SK-N-MC (cell line): ENCODE measurements around the gene IGSF23.

ENCODE experiments used
- EZH2 ChIP-seq: fragments of 200-600 bp; sonication (generic); IDR thresholded peaks from one replicate; pipeline ENCODE4 v1.6.1; 2017; ENCODE audit warnings: antibody characterized with exemption
- FOXP2 ChIP-seq: optimal IDR thresholded peaks from 2 replicates; pipeline ENCODE3; 2011; ENCODE audit warnings: mild to moderate bottlenecking, moderate library complexity; ENCODE audit not compliant: insufficient read depth; ENCODE audit errors: extremely low read length, control extremely low read depth
- POLR2AphosphoS5 ChIP-seq: IDR thresholded peaks from 2 replicates; pipeline ENCODE4 v1.6.1; 2012; ENCODE audit warnings: mild to moderate bottlenecking, low read depth, low read length, borderline replicate concordance

DNA sequence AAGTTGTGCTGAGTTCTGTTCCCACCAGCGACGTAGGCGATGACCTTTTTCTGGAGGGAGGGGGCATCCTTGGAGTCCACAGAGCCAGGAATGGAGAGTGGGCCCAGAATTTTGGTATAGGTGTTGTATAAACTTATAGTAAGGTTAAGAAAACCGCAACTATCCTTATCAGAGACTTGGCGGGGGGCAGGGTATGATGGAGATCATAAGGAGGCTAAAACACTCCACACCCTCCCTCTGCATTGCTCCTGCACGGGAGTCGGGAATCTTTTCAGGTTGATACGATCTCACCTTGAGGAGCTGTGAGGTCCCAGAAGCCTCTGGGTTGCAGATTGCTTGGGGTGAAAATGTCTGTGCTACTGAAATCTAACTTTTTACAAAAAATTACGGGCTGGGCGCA is 51.6 kb downstream of the IGSF23 start:
- TF ChIP-seq POLR2AphosphoS5 (no peak), EZH2 (no peak), FOXP2 (no peak)
